Measurements from ENCODE around the gene RCCD1. TPM values are rescaled to one million over a fixed set of nuclear protein-coding genes. Genes with fewer than 3 reads are reported as not detected.

Gene RCCD1
- total and polyA plus RNA-seq, 4 donors, result 4.4 to 11.5 (median 6.7) TPM

DNA sequence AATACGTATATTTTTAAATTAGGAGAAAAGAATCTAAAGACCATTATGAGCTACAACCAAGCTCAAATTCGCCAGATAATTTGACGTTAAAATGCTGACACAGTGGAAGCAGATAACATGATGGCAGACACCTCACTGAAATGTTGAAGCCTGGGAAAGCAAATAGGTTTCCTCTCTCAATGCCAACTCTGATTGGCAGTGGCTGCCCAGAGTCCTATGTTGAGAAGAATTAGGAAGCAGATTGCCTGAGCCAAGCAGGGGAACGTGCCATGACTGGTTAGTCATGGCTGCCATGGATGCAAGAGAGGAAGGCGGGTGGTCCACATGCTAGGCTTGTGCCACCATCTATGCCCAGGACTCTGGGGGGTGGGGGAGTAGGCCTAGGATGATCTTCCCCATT, 16.4 kb upstream of the RCCD1 start:
- no peaks in the 10 kb centered on the region for H3K9me3 ChIP-seq (ENCODE audit: control insufficient read depth in 4 of 4, insufficient read depth in 3 of 4, low read length in 3 of 4)

DNA sequence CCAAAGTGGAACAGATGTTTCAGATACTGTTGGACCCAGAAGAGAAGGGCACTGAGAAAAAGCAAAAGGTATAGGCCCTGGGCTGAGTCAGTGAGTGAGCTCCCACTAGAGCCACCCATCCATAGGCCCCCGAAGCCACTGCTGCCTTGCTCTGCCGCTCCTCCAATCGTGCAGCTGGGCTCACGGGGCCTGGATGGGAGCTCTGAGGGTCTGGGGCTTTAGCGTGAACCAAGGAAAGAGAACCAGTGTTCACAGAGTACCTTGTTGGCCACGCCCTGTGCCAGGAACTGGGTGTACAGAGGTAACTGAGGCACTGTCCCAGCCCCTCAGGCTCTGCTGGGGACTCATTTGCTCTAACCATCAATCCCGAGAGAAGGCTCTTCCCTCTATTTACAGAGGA, 14.9 kb upstream of the RCCD1 start:
- no peak for ATAC-seq (ENCODE audit: insufficient read depth, low FRiP score)
- H3K36me3 ChIP-seq (ENCODE audit: control insufficient read depth in 4 of 4, insufficient read depth in 4 of 4, low read length in 4 of 4), result peaks cover 25 to 44% (median 37%) of the 10 kb centered on the region in 4 donors
- no peak overlapping the region for H3K27ac ChIP-seq (ENCODE audit: low read depth in 1 of 2, low read length in 1 of 2)
- TF ChIP-seq, protein P1, sequence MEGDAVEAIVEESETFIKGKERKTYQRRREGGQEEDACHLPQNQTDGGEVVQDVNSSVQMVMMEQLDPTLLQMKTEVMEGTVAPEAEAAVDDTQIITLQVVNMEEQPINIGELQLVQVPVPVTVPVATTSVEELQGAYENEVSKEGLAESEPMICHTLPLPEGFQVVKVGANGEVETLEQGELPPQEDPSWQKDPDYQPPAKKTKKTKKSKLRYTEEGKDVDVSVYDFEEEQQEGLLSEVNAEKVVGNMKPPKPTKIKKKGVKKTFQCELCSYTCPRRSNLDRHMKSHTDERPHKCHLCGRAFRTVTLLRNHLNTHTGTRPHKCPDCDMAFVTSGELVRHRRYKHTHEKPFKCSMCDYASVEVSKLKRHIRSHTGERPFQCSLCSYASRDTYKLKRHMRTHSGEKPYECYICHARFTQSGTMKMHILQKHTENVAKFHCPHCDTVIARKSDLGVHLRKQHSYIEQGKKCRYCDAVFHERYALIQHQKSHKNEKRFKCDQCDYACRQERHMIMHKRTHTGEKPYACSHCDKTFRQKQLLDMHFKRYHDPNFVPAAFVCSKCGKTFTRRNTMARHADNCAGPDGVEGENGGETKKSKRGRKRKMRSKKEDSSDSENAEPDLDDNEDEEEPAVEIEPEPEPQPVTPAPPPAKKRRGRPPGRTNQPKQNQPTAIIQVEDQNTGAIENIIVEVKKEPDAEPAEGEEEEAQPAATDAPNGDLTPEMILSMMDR (IDR thresholded peaks at IDR 0.05; ENCODE audit: control extremely low read depth, extremely low read depth), result no peak
- peaks cover 0 to 14% (median 7%) of the 10 kb centered on the region in 5 donors for H3K4me1 ChIP-seq (ENCODE audit: control insufficient read depth in 5 of 5, insufficient read depth in 5 of 5, low read length in 5 of 5)
- no peak overlapping the region for H3K9ac ChIP-seq (ENCODE audit: insufficient read depth in 1 of 2, low read length in 2 of 2)
- no peaks in the 10 kb centered on the region for H3K9me3 ChIP-seq (ENCODE audit: control insufficient read depth in 4 of 4, insufficient read depth in 3 of 4, low read length in 3 of 4)
- 80 to 91% methylated on average over 6 to 7 of the region's 7 CpGs for WGBS, 2 donors
- H3K4me3 ChIP-seq, result no peak overlapping the region
- no peak for DNase-seq
- no peaks in the 10 kb centered on the region for H3K27me3 ChIP-seq (ENCODE audit: control insufficient read depth in 3 of 3, insufficient read depth in 3 of 3, low read length in 2 of 3)

More for the DNA sequence above, 16.4 kb upstream of the RCCD1 start:
- Histone ChIP-seq H3K9ac (ENCODE audit: insufficient read depth in 1 of 2, low read length in 2 of 2) (no peak overlapping the region), H3K4me1 (ENCODE audit: control insufficient read depth in 5 of 5, insufficient read depth in 5 of 5, low read length in 5 of 5) (peaks cover 0 to 18% (median 7%) of the 10 kb centered on the region in 5 donors), H3K27ac (ENCODE audit: low read depth in 1 of 2, low read length in 1 of 2) (no peak overlapping the region), H3K4me3 (no peak overlapping the region), H3K27me3 (ENCODE audit: control insufficient read depth in 3 of 3, insufficient read depth in 3 of 3, low read length in 2 of 3) (no peaks in the 10 kb centered on the region), H3K36me3 (ENCODE audit: control insufficient read depth in 4 of 4, insufficient read depth in 4 of 4, low read length in 4 of 4) (peaks cover 15 to 41% (median 33%) of the 10 kb centered on the region in 4 donors)
- TF ChIP-seq, protein P1 (IDR thresholded peaks at IDR 0.05; ENCODE audit: control extremely low read depth, extremely low read depth), result no peak
- WGBS, 2 donors, result 92 to 98% methylated on average over 5 of the region's 5 CpGs
- DNase-seq (no peak), ATAC-seq (ENCODE audit: insufficient read depth, low FRiP score) (no peak)

DNA sequence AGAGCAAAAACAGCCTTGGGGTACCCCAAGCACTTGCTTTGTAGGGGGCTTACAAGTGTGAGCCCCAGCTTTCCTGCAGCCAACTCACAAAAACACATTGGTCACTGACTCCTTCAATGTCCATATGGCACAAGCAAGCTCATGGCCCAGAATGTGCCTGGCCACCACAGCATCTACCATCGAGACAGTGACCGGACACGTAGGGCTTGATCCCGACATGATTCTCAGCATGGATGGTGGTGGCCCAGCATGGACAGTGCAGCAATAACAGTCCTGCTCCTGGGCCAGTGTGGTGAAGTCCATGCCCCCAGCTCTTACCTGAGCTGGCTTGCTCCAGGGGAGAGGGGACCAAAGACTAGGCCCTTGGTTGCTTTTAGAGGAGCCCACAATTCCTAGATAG, 13.6 kb upstream of the RCCD1 start:
- Histone ChIP-seq H3K9ac (ENCODE audit: insufficient read depth in 1 of 2, low read length in 2 of 2) (no peak overlapping the region), H3K27me3 (ENCODE audit: control insufficient read depth in 3 of 3, insufficient read depth in 3 of 3, low read length in 2 of 3) (no peaks in the 10 kb centered on the region), H3K27ac (ENCODE audit: low read depth in 1 of 2, low read length in 1 of 2) (no peak overlapping the region), H3K36me3 (ENCODE audit: control insufficient read depth in 4 of 4, insufficient read depth in 4 of 4, low read length in 4 of 4) (peaks cover 29 to 49% (median 39%) of the 10 kb centered on the region in 4 donors), H3K9me3 (ENCODE audit: control insufficient read depth in 4 of 4, insufficient read depth in 3 of 4, low read length in 3 of 4) (no peaks in the 10 kb centered on the region), H3K4me3 (no peak overlapping the region), H3K4me1 (ENCODE audit: control insufficient read depth in 5 of 5, insufficient read depth in 5 of 5, low read length in 5 of 5) (peaks cover 0 to 8% (median 3%) of the 10 kb centered on the region in 5 donors)
- TF ChIP-seq, protein P1 (IDR thresholded peaks at IDR 0.05; ENCODE audit: control extremely low read depth, extremely low read depth), result no peak
- no peak for ATAC-seq (ENCODE audit: insufficient read depth, low FRiP score)
- WGBS, 2 donors, result 98 to 100% methylated on average over 4 of the region's 4 CpGs
- DNase-seq, result no peak

All from lung (tissue), 12 donors.